IPS DF 6.9 (cell line): ENCODE data around the gene RAN.
"Not testable (repeated sequence)": the region's sequence is repeated elsewhere in the genome, so short reads cannot be mapped to it uniquely, and the experiment has no call there.

Experiments
- DNase-seq: peaks from one replicate; pipeline ENCODE4 v3.0.0-alpha.2; 2013; ENCODE audit warnings: low read depth, low spot score
- H3K27ac ChIP-seq: one replicate; pipeline ENCODE4 v1.5.1; 2013; ENCODE audit warnings: low read length, control low read depth
- H3K27me3 ChIP-seq: 2 replicates; pipeline ENCODE4 v1.6.1; 2013; ENCODE audit warnings: mild to moderate bottlenecking, low read length; ENCODE audit not compliant: control insufficient read depth, insufficient read depth
- H3K36me3 ChIP-seq: 2 replicates; pipeline ENCODE4 v1.6.1; 2013; ENCODE audit warnings: low read length; ENCODE audit not compliant: control insufficient read depth, insufficient read depth
- H3K4me1 ChIP-seq: 2 replicates; pipeline ENCODE4 v1.6.1; 2013; ENCODE audit warnings: low read length; ENCODE audit not compliant: control insufficient read depth, insufficient read depth
- H3K4me3 ChIP-seq: 2 replicates; pipeline ENCODE4 v1.5.1; 2013; ENCODE audit warnings: mild to moderate bottlenecking, low read length
- H3K9me3 ChIP-seq: 2 replicates; pipeline ENCODE4 v1.6.1; 2013; ENCODE audit warnings: low read length, inconsistent platforms; ENCODE audit not compliant: control insufficient read depth, insufficient read depth
- WGBS: extraction: QIAGEN DNeasy Blood & Tissue Kit; methylation state at CpG from one replicate; pipeline ENCODE4 v1.1.7; 2013; ENCODE audit warnings: mixed read lengths, missing lambda C conversion rate; ENCODE audit not compliant: insufficient read length, insufficient coverage; 5-methylcytosine and 5-hydroxymethylcytosine counted together

Gene RAN

DNA sequence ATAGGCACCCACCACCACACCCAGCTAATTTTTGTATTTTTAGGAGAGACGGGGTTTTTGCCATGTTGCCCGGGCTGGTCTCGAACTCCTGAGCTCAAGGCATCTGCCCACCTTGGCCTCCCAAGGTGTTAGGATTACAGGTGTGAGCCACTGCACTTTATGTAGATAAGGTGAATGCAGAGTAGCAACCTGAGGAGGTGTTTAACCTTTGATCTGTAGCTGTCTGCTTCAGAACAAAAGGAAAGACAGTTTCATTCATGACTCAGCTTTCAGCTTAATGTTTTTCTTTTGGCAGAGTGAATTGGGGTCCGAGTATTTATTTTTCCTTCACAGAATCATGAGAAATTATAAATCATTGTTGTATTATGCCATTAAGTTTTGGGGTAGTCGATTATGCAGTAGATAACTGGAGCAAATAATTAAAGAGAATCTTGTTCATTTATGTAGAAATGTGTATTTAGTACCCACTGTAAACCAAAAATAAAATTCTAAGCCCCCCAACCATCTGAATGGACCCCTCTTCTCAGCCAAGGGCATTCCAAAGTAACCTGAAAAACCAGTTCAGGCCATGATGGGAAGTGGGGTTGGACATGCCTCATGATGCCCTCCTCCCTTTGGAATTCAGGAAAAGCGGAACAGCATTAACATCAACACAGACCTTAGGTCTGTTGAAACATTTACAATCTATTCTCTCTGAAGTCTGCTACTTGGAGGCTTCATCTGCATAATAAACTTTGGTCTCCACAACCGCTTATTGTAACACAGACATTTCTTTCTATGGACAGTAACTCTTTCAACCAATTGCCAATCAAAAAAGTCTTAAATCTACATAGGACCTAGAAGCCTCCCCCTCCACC is 22.1 kb upstream of the RAN start:
- Histone ChIP-seq H3K36me3 (no peaks in the 10 kb centered on the region), H3K4me3 (no peak overlapping the region), H3K27ac (peak overlapping the region; percentile 78), H3K27me3 (no peaks in the 10 kb centered on the region), H3K9me3 (no peaks in the 10 kb centered on the region; the same call in 1 of the 2 replicates), H3K4me1 (peaks cover 7% of the 10 kb centered on the region; the same call in 1 of the 2 replicates)
- whole genome bisulfite sequencing = no CpG with 5 or more reads among the region's 7 CpGs
- DNase-seq = no peak

DNA sequence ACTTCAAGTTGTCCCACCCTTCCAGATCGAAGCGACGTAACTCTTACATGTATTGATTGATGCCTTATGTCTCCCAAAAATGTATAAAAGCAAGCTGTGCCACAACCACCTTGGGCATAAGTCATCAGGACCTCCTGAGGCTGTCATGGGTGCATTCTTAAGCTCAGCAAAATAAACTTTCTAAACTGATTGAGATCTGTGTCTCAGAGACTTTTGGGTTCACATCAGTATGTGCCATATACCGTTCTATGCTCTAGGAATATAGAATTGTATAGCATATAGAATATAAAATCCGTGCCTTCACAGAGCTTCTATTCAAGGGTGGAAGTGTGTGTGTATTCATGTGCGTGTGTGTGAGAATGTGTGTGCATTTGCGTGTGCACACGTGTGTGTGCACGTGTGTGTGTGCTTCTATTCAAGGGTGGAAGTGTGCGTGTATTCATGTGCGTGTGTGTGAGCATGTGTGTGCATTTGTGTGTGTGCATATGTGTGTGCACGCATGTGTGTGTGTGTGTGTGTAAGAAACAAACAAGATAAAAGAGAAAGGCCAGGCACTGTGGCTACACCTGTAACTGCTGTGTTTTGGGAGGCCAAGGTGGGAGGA is 21.3 kb upstream of the RAN start:
- Histone ChIP-seq H3K4me1 (peaks cover 7% of the 10 kb centered on the region; the same call in 1 of the 2 replicates), H3K9me3 (no peaks in the 10 kb centered on the region; the same call in 1 of the 2 replicates), H3K4me3 (no peak overlapping the region), H3K27ac (peak overlapping the region; percentile 78), H3K36me3 (no peaks in the 10 kb centered on the region), H3K27me3 (no peaks in the 10 kb centered on the region)
- no CpG with 5 or more reads among the region's 12 CpGs for WGBS
- DNase-seq = no peak

- no peak for DNase-seq
- H3K36me3 ChIP-seq = no peaks in the 10 kb centered on the region
- no peak overlapping the region for H3K4me3 ChIP-seq
- peaks cover 3% of the 10 kb centered on the region; the same call in 1 of the 2 replicates for H3K4me1 ChIP-seq
- WGBS = no CpG with 5 or more reads among the region's 4 CpGs
- H3K27ac ChIP-seq = no peak overlapping the region
- H3K27me3 ChIP-seq = no peaks in the 10 kb centered on the region
- peaks cover 1% of the 10 kb centered on the region for H3K9me3 ChIP-seq
These were observed 15.8 kb upstream of the RAN start for GRCh38 chr12:130856088-130856487.

- Histone ChIP-seq H3K27me3 (no peaks in the 10 kb centered on the region), H3K4me3 (no peak overlapping the region), H3K36me3 (no peaks in the 10 kb centered on the region), H3K4me1 (peaks cover 2% of the 10 kb centered on the region; the same call in 1 of the 2 replicates), H3K27ac (no peak overlapping the region), H3K9me3 (peaks cover 1% of the 10 kb centered on the region)
- no peak for DNase-seq
- WGBS = no CpG with 5 or more reads among the region's 4 CpGs
These were observed 13.8 kb upstream of the RAN start for GRCh38 chr12:130858084-130858483.

- no CpG with 5 or more reads among the region's 6 CpGs for WGBS
- Histone ChIP-seq H3K27me3 (no peaks in the 10 kb centered on the region), H3K27ac (no peak overlapping the region), H3K9me3 (peaks cover 1% of the 10 kb centered on the region), H3K4me3 (no peak overlapping the region), H3K4me1 (peaks cover 3% of the 10 kb centered on the region; the same call in 1 of the 2 replicates), H3K36me3 (no peaks in the 10 kb centered on the region)
- DNase-seq = no peak
These were observed 12.7 kb upstream of the RAN start for GRCh38 chr12:130859161-130859560.

DNA sequence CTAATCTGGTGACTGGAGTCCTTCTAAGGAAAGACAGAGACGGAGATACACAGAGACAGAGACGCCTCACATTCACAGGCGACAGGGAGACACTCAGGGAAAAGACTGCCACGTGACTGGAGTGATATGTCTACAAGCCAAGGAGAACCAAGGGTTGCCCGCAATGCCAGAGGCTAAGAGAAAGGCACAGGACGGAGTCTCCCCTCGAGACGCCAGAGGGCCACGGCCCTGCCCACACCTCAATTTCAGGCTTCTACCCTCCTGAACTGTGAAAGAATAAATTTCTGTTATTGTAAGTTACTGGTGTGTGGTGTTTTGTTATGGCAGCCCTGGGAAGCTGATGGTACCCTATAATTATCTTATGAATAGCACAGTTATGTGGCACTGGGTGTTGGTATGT is 11.6 kb upstream of the RAN start:
- Histone ChIP-seq H3K27me3 (no peaks in the 10 kb centered on the region), H3K9me3 (peaks cover 1% of the 10 kb centered on the region), H3K27ac (no peak overlapping the region), H3K4me3 (no peak overlapping the region), H3K36me3 (no peaks in the 10 kb centered on the region), H3K4me1 (0 out of 2 replicates have a peak, but pooled peaks cover 2% of the 10 kb centered on the region)
- DNase-seq = no peak
- no CpG with 5 or more reads among the region's 9 CpGs for WGBS

DNA sequence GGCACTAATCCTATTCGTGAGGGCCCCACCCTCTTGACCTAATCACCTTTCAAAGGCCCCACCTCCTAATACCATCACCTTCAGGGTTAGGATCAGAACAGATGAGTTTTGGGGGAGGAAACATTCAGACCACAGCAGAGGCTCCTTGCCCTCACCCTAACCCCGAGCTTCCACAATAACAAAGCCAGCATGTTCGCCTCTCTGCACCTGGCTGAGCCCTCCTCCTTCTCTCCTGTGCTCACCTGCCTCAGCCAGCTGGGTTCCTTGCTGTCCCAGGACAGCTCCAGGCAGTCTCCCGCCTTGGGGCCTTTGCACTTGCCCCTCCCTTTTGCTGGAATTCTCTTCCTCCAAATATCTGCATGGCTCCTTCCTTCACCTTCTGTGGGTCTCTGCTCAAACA is 9.7 kb upstream of the RAN start:
- DNase-seq = no peak
- WGBS = no CpG with 5 or more reads among the region's 4 CpGs
- no peaks in the 10 kb centered on the region for H3K36me3 ChIP-seq
- peaks cover 1% of the 10 kb centered on the region for H3K9me3 ChIP-seq
- no peaks in the 10 kb centered on the region for H3K27me3 ChIP-seq
- H3K4me1 ChIP-seq = 0 out of 2 replicates have a peak, but pooled peaks cover 2% of the 10 kb centered on the region
- H3K27ac ChIP-seq = no peak overlapping the region
- no peak overlapping the region for H3K4me3 ChIP-seq

- H3K4me3 ChIP-seq, H3K9me3 ChIP-seq, H3K27me3 ChIP-seq, H3K36me3 ChIP-seq, DNase-seq, H3K4me1 ChIP-seq, H3K27ac ChIP-seq: not testable (repeated sequence)
- WGBS = no CpG with 5 or more reads among the region's 8 CpGs
These were observed 9.1 kb upstream of the RAN start for GRCh38 chr12:130862771-130863170.

DNA sequence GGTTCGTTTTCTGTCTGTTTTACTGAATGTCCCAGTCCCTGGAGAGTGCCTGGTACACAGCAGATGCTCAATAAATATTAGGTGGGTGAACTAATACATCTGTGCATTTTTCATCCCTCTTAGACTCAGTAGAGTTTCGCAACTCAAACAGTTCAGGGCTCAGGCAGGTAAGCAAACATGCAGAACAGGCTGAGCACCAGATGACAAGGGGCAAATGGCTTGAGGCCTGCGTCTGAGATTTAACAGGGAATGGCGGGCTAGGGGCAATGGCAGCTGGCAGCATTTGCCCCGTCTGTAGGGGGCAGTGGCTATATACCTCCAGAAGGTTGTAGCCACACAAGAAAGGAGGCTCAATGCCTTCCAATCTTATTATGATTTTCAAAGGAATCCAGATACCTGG is 8.6 kb upstream of the RAN start:
- no peak for DNase-seq
- Histone ChIP-seq H3K27me3 (no peaks in the 10 kb centered on the region), H3K9me3 (no peaks in the 10 kb centered on the region), H3K4me1 (0 out of 2 replicates have a peak, but pooled peaks cover 2% of the 10 kb centered on the region), H3K27ac (no peak overlapping the region), H3K4me3 (no peak overlapping the region), H3K36me3 (no peaks in the 10 kb centered on the region)
- no CpG with 5 or more reads among the region's 5 CpGs for WGBS

GRCh38 chr12:130868412-130868811 is 3.5 kb upstream of the RAN start:
- Histone ChIP-seq H3K27me3 (no peaks in the 10 kb centered on the region), H3K4me1 (peaks cover 2% of the 10 kb centered on the region)
- WGBS = no CpG with 5 or more reads among the region's 4 CpGs

More at GRCh38 chr12:130868412-130868811, 3.5 kb upstream of the RAN start:
- H3K27ac ChIP-seq = no peak overlapping the region
- H3K9me3 ChIP-seq = no peaks in the 10 kb centered on the region
- no peak overlapping the region for H3K4me3 ChIP-seq
- peaks cover 4% of the 10 kb centered on the region; the same call in 1 of the 2 replicates for H3K36me3 ChIP-seq
- DNase-seq = no peak
